ENCODE results near the gene SIGLEC11.
"Not testable (repeated sequence)": the region's sequence is repeated elsewhere in the genome, so short reads cannot be mapped to it uniquely, and the experiment has no call there.

SIGLEC11 gene

GRCh38 chr19:49973987-49974386 is 13.0 kb upstream of the SIGLEC11 start:
- no peak for DNase-seq (ENCODE audit: low read depth)
- no peak overlapping the region for H3K4me3 ChIP-seq (ENCODE audit: low read depth, low read length)
- TF ChIP-seq CTCF (IDR thresholded peaks at IDR 0.05; ENCODE audit: insufficient read depth, low read depth, low read length, missing control alignments): no peak

DNA sequence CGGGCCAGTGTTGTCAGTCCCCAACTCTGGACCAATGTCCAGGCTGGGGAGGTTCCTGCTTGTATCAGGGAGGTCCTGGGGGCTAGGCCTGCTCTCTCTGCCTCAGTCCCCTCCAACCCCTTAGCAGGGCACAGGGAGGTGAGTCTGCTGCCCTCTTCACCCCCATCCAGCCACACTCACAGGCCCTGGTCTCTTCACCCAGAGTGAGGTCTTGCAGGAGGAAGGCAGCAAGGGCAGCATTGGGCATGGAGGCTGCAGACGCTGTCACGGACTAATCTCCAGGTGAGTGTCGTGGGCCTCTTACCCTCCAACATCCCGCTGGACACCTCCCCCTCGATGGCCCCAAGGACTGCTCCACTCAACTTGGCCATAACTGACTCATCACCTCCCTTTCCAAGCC is 11.9 kb upstream of the SIGLEC11 start:
- H3K4me3 ChIP-seq (ENCODE audit: low read depth, low read length): no peak overlapping the region
- DNase-seq (ENCODE audit: low read depth): no peak
- TF ChIP-seq CTCF (IDR thresholded peaks at IDR 0.05; ENCODE audit: insufficient read depth, low read depth, low read length, missing control alignments): no peak

- no peak overlapping the region for H3K4me3 ChIP-seq (ENCODE audit: low read depth, low read length)
- DNase-seq (ENCODE audit: low read depth): no peak
- no peak for TF ChIP-seq CTCF (IDR thresholded peaks at IDR 0.05; ENCODE audit: insufficient read depth, low read depth, low read length, missing control alignments)
Observed at GRCh38 chr19:49971991-49972411, 11.0 kb upstream of the SIGLEC11 start.

DNA sequence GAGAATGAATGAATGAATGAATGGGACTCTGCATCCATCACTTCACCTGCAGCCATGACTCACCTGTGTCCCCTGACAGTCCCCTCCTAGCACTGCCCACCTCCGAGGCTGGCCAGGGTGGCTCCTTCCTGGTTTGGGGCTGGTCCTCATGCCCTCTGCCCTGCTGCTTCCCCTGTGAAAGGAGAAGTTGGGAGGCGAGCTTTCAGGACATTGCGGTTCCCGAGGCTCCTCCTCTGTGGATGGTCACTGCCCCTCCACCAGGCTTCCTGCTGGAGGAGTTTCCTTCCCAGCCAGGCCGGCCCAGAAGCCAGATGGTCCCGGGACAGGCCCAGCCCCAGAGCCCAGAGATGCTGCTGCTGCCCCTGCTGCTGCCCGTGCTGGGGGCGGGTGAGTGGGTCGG is 8.4 kb upstream of the SIGLEC11 start:
- not testable (repeated sequence) for H3K4me3 ChIP-seq (ENCODE audit: low read depth, low read length); DNase-seq (ENCODE audit: low read depth)

DNA sequence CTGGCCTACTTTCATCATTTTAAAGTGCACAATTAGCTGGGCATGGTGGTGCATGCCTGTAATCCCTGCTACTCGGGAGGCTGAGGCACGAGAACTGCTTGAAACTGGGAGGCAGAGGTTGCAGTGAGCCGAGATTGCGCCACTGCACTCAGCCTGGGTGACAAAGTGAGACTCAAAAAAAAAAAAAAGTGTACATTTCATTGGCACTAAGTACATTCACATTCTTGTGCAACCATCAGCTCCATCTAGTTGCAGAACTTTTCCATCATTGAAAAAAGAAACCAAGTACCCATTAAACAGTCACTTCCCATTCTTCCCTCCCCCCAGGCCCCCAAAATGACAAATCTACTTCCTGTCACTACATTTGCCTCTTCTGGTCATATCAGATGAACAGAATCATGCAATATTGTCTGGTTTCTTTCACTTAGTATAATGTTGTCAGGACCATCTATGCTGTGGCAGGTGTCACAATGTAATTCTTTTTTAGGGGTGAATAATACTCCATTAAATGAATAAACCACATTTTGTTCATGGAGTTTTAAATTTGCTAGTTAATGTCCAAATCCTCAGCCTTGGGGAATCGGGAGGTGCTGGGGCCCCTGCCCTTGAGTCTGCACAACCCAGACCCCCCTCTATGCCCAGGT is 7.4 kb upstream of the SIGLEC11 start:
- no peak overlapping the region for H3K4me3 ChIP-seq (ENCODE audit: low read depth, low read length)
- DNase-seq (ENCODE audit: low read depth): no peak
- no peak for TF ChIP-seq CTCF (IDR thresholded peaks at IDR 0.05; ENCODE audit: insufficient read depth, low read depth, low read length, missing control alignments)

DNA sequence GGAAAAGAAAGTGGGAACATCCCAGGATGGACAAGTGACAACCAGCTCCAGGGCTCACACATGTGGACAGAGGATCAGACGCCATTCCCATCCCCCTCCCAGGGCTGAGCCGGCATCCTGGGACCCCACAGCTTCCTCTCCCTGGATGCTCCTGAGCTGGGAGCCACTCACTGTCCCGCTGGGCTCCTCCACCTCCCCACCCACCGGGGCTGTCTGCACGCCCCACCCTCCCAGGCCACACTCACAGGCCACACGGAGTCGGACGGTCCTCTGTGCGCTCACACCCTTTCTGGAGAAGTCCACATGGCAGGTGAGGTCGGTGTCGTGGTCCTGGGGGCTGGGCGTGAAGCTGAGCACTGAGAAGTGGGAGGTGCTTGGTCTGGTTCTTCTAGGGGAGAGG is 1.1 kb downstream of the SIGLEC11 start:
- not testable (repeated sequence) for DNase-seq (ENCODE audit: low read depth); H3K4me3 ChIP-seq (ENCODE audit: low read depth, low read length)

DNA sequence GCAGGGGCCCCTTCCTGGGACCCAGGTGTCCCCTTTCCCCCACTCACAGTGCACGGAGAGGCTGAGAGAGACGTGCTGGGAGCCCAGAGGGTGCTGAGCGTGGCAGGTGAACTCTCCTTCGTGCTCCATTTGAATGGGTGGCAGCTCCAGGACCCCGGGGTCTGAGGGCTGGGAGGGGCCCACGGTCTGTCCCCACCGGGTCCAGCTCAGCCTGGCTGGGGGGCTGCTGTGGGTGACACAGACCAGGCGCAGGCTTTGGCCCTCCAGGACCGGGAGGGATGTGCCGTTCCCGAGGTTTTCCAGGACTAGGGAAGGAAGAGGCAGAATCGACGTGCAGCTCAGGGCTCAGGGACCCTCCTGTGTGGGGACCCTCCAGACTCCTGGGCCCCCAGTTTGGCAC is 2.4 kb downstream of the SIGLEC11 start:
- not testable (repeated sequence) for H3K4me3 ChIP-seq (ENCODE audit: low read depth, low read length); DNase-seq (ENCODE audit: low read depth)

DNA sequence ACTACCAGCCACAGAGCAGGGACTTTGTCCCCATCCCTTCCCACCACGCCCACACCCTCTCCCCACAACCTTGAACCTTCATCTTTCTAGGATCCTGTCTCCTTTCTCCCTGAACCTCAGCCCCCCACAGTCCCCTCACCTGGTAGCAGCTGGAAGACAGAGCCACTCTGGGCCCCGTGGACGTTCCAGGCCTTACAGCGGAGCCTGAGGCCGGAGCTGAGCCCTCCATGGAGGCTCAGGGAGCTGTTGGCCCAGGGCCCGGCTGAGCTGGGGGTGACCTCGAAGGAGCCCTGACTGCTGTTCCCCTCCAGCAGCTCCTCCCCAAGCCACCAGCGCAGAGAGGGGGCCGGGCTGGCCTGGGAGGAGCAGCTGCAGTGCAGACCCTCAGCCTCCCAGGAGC is 2.8 kb downstream of the SIGLEC11 start:
- H3K4me3 ChIP-seq (ENCODE audit: low read depth, low read length); DNase-seq (ENCODE audit: low read depth): not testable (repeated sequence)

DNA sequence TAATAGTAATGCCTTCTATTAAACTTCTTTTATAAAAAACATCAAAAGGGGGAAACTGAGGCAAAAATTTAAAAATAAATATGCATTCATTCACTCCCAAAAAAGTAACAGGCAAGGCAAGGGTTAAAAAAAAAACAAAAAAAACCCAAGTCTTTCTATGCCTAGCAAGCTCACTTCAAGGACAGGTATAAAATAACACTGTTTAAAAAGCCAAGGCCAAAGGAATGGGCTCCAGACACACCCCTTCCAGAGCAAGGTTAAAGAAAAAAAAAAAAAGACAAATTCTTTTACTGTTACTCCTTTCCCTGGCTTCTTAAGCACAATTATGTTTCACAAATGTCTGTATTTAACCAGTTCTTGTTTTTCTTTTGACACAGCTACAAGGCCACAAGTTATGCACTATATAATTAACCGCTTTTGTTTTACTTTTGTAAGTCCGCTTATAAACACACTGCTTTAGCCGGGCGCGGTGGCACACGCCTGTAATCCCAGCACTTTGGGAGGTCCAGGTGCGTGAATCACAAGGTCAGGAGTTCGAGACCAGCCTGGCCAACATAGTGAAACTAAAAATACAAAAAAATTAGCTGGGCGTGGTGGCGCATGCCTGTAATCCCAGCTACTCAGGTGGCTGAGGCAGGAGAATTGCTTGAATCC is 3.6 kb downstream of the SIGLEC11 start:
- no peak overlapping the region for H3K4me3 ChIP-seq (ENCODE audit: low read depth, low read length)
- DNase-seq (ENCODE audit: low read depth): no peak
- TF ChIP-seq CTCF (IDR thresholded peaks at IDR 0.05; ENCODE audit: insufficient read depth, low read depth, low read length, missing control alignments): no peak
